GM21447 (cell line): ENCODE data around the gene MERTK.
"Not testable (repeated sequence)": the region's sequence is repeated elsewhere in the genome, so short reads cannot be mapped to it uniquely, and the experiment has no call there.

ENCODE experiments used
- ATAC-seq: cut with Tn5 transposase; IDR thresholded peaks from one replicate; pipeline ENCODE4 v1.9.1; 2021; ENCODE audit not compliant: unreplicated experiment

The MERTK gene

GRCh38 chr2:111944531-111945210 lies 46.3 kb downstream of the MERTK start:
- no peak for ATAC-seq

- no peak for ATAC-seq
These were observed 47.3 kb downstream of the MERTK start for GRCh38 chr2:111945444-111946293.

- ATAC-seq: no peak
These were observed 48.1 kb downstream of the MERTK start for GRCh38 chr2:111946294-111947114.

DNA sequence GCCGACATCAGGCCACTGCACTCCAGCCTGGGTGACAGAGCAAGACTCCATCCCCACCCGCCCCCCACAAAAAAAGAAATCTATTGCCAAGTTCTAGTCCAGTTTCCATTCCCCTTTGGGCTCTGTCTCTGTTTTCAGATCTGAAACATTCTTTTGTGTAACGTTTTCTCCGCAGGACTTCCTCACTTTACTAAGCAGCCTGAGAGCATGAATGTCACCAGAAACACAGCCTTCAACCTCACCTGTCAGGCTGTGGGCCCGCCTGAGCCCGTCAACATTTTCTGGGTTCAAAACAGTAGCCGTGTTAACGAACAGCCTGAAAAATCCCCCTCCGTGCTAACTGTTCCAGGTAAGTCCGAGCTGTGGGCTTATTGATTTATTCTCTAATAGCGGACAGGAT lies 48.8 kb downstream of the MERTK start:
- no peak for ATAC-seq

- ATAC-seq: no peak
These were observed 50.4 kb downstream of the MERTK start for GRCh38 chr2:111948832-111949231.

GRCh38 chr2:111950236-111950635 lies 51.8 kb downstream of the MERTK start:
- ATAC-seq: no peak

- no peak for ATAC-seq
These were observed 53.1 kb downstream of the MERTK start for GRCh38 chr2:111951486-111951885.

- ATAC-seq: no peak
These were observed 54.6 kb downstream of the MERTK start for GRCh38 chr2:111952871-111953452.

DNA sequence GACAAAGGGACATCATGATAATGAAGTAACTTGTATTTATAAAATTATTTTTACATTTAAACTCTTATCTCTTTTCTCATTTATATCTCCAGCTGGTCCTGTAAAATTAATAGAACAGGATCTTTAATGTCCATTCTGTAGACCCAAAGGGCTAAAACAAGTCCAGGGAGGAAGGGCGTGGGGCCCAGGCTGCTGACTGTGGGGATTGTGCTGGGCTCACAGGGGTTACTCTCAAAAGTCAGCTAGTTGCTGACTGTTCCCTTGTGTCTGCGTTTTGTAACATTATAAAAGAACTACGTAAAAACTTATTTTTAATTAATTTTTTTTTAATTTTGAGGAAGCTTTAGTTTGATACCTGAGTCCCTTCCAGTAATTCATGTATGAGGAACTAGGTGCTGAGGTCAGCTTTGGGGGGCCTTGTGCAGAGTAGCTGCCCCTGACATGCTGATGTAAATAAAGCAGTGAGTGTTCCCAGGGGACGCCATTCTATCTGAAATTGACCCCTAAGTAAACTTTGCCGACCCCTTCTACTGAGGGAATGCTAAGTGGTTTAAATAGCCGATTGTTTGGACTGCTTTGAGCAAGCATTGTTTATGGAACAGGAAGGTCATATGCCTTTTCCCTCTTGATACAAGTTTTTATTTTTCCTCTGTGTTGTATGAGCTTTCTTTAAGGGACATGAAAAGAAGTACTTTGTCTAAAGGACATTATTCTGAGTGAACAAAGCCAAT lies 56.4 kb downstream of the MERTK start:
- no peak for ATAC-seq

- ATAC-seq: no peak
These were observed 59.5 kb downstream of the MERTK start for GRCh38 chr2:111957872-111958354.

DNA sequence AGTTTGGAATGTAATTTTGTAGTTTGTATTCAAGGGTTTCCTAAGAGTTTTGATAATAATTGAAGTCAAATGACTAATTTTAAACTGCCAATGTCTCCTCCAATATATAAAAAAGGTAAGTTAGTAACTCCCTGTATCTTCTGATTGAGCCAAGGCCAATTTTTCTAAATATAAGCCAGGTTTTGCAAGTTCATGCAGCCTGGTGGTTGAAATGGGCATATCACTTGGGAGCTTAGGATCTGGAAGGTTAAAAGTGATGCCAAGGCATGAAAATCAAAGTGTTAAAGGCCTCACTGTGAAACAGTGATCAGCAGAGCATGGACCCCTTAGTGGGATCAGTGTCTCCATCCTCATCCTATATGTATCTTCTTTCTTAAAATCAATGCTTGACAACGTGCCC lies 60.5 kb downstream of the MERTK start:
- no peak for ATAC-seq

DNA sequence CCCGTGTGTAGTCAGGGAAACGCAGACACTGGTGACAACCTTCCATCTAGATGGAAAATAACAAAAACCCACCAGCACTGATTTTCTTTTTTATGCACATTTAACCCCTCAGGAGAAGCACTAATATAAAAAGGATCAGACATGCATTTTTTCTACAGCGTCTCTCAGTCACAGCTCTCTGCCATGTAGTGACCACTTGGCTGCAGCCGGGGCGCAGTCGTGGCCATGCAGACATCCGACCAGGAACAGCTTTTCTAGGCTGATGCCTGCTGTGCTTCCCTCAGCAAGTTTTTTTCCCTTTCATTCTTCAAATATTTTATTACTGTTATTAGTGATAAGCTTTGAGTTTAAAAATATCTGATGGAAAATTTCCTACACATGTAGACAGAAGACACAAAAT lies 63.3 kb downstream of the MERTK start:
- no peak for ATAC-seq

- ATAC-seq: not testable (repeated sequence)
These were observed 64.7 kb downstream of the MERTK start for GRCh38 chr2:111963086-111963485.

DNA sequence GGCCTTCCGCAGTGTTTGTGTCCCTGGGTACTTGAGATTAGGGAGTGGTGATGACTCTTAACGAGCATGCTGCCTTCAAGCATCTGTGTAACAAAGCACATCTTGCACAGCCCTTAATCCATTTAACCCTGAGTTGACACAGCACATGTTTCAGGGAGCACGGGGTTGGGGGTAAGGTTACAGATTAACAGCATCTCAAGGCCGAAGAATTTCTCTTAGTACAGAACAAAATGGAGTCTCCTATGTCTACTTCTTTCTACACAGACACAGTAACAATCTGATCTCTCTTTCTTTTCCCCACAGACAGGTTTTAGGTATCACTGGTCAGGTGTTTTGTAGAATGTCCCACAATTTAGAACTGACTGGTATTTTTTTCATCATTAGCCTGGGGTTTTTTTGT lies 65.1 kb downstream of the MERTK start:
- not testable (repeated sequence) for ATAC-seq

- ATAC-seq: no peak
These were observed 66.7 kb downstream of the MERTK start for GRCh38 chr2:111965062-111965461.

DNA sequence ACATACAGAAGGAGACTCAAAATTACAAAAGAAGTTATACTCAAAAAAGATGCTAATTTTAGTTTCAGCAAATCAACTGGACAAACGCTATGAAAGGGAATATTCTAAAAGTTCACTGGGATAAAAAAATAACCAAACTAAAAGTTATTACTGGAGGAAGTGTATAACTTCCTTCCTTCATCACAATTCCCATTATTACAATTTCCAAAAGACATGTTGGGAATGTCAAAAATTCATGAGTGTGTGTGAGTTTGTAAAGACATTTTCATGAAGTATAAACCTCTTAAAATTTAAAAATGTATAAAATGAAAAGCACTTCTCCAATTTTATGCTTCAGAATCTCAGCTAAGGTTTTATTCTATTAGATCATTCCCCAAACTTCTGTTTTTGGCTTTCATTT lies 67.8 kb downstream of the MERTK start:
- ATAC-seq: no peak

- ATAC-seq: no peak
These were observed 68.6 kb downstream of the MERTK start for GRCh38 chr2:111967018-111967417.

- ATAC-seq: no peak
These were observed 72.0 kb downstream of the MERTK start for GRCh38 chr2:111970453-111970852.

DNA sequence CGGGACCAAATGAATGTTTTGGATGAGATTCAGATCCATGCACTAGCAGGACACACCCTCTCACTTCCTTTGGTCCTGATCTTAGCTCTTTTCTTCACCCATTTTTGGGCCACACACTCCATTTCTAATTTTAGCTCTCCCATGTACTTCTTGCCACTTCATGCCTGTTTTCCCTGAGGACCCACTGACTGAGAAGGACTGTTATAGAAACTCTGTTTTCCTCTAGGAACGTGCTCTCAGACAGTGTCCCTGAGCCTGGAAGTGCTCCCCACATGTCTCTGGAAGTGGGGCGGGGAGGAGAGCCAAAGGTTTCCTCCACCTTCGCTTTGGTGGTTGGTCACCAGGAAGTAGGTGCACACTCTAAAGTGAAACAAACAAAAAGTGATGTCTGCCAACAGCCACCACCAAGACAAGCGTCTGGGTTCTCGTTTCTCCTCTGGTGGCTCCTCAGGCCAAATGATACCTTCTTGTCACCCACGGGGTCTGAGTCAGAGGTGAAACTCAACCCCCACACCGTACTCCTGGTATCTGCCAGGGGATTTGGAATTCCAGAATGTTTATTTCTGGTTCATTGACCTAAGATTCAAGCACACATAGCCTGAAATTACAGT lies 74.7 kb downstream of the MERTK start:
- no peak for ATAC-seq

GRCh38 chr2:111973701-111974100 lies 75.3 kb downstream of the MERTK start:
- no peak for ATAC-seq
